Suprapubic skin (tissue), 4 donors: ENCODE data around the gene EHBP1L1. TPM values are rescaled to one million over a fixed set of nuclear protein-coding genes. Genes with fewer than 3 reads are reported as not detected.

Experiments used
- DNase-seq, 2 donors: peaks; one replicate each; pipeline ENCODE4 v3.0.0-alpha.2; 2019; ENCODE audit warnings: low spot score in 2 of 2
- H3K27ac ChIP-seq: fragments of 200-600 bp; sonication (generic); one replicate; pipeline ENCODE4 v1.5.1; 2019
- H3K27me3 ChIP-seq: fragments of 200-600 bp; sonication (generic); one replicate; pipeline ENCODE4 v1.5.1; 2019
- H3K36me3 ChIP-seq: fragments of 200-600 bp; sonication (generic); one replicate; pipeline ENCODE4 v1.5.1; 2019
- H3K4me1 ChIP-seq: fragments of 200-600 bp; sonication (generic); one replicate; pipeline ENCODE4 v1.5.1; 2019
- H3K4me3 ChIP-seq: fragments of 200-600 bp; sonication (generic); one replicate; pipeline ENCODE4 v1.5.1; 2019; ENCODE audit warnings: mild to moderate bottlenecking
- H3K9me3 ChIP-seq: fragments of 200-600 bp; sonication (generic); one replicate; pipeline ENCODE4 v1.5.1; 2019
- CTCF ChIP-seq, 2 donors: fragments of 200-600 bp in 1 of 2; fragments of 450-650 bp in 1 of 2; sonication (generic) in 1 of 2; IDR thresholded peaks; one replicate each; pipeline ENCODE4 v1.5.1; 2016 to 2019; ENCODE audit warnings: antibody characterized with exemption in 2 of 2, mild to moderate bottlenecking in 1 of 2, moderate library complexity in 1 of 2
- EP300 ChIP-seq: sonication (generic); formaldehyde crosslinking; IDR thresholded peaks from one replicate; pipeline ENCODE4 v1.6.1; 2017; ENCODE audit warnings: antibody characterized with exemption
- POLR2A ChIP-seq, 2 donors: fragments of 450-650 bp; IDR thresholded peaks; one replicate each; pipeline ENCODE4 v1.6.1; 2017; ENCODE audit warnings: antibody characterized with exemption in 2 of 2, mild to moderate bottlenecking in 2 of 2, moderate library complexity in 2 of 2
- POLR2AphosphoS5 ChIP-seq, 3 donors: sonication (generic); formaldehyde crosslinking; IDR thresholded peaks; one replicate each; pipeline ENCODE4 v1.6.1; 2017; ENCODE audit warnings: antibody characterized with exemption in 3 of 3
- WGBS: methylation state at CpG from one replicate; pipeline ENCODE4 v1.1.5; 2018; 5-methylcytosine and 5-hydroxymethylcytosine counted together
- total RNA-seq, 4 donors: library from RNA; depleted of rRNA; stranded (reverse); fragments of >200 nt; gene quantifications; one replicate each; pipeline ENCODE4 v1.1.0, GENCODE V29; 2016

The EHBP1L1 gene
- total RNA-seq, 4 donors from 2014 or later = 40.3 to 150 (median 56.2) TPM

GRCh38 chr11:65607614-65608426 is 32.0 kb downstream of the EHBP1L1 start:
- 80% methylated on average over 29 of the region's 37 CpGs for WGBS
- DNase-seq = no peak
- Histone ChIP-seq H3K4me1 (peaks cover 55% of the 10 kb centered on the region), H3K27me3 (no peaks in the 10 kb centered on the region), H3K9me3 (no peaks in the 10 kb centered on the region), H3K4me3 (peak overlapping the region; percentile 42), H3K27ac (peak overlapping the region; percentile 42), H3K36me3 (peaks cover 49% of the 10 kb centered on the region)
- no peak for TF ChIP-seq POLR2AphosphoS5 (IDR thresholded peaks at IDR 0.05)
- no peak for TF ChIP-seq CTCF (IDR thresholded peaks at IDR 0.05)
- no peak for TF ChIP-seq POLR2A (IDR thresholded peaks at IDR 0.05)
- no peak for TF ChIP-seq EP300

GRCh38 chr11:65609229-65609628 is 33.4 kb downstream of the EHBP1L1 start:
- no peak overlapping the region for H3K4me3 ChIP-seq
- DNase-seq = no peak
- no peak for TF ChIP-seq EP300
- no peak for TF ChIP-seq POLR2AphosphoS5 (IDR thresholded peaks at IDR 0.05)
- no peak for TF ChIP-seq POLR2A (IDR thresholded peaks at IDR 0.05)
- TF ChIP-seq CTCF (IDR thresholded peaks at IDR 0.05) = no peak
- H3K27me3 ChIP-seq = no peaks in the 10 kb centered on the region
- peaks cover 66% of the 10 kb centered on the region for H3K4me1 ChIP-seq
- H3K36me3 ChIP-seq = peaks cover 34% of the 10 kb centered on the region
- H3K9me3 ChIP-seq = no peaks in the 10 kb centered on the region
- H3K27ac ChIP-seq = no peak overlapping the region
- WGBS = 48% methylated on average over 3 of the region's 3 CpGs

GRCh38 chr11:65609665-65610064 is 33.8 kb downstream of the EHBP1L1 start:
- no peak overlapping the region for H3K4me3 ChIP-seq
- H3K27ac ChIP-seq = no peak overlapping the region
- H3K4me1 ChIP-seq = peaks cover 66% of the 10 kb centered on the region
- DNase-seq = no peak
- TF ChIP-seq POLR2AphosphoS5 (IDR thresholded peaks at IDR 0.05) (no peak), POLR2A (IDR thresholded peaks at IDR 0.05) (no peak), EP300 (no peak), CTCF (IDR thresholded peaks at IDR 0.05) (no peak)
- H3K9me3 ChIP-seq = no peaks in the 10 kb centered on the region
- H3K27me3 ChIP-seq = no peaks in the 10 kb centered on the region
- H3K36me3 ChIP-seq = peaks cover 30% of the 10 kb centered on the region
- 80% methylated on average over 5 of the region's 5 CpGs for WGBS

GRCh38 chr11:65610404-65610803 is 34.6 kb downstream of the EHBP1L1 start:
- Histone ChIP-seq H3K27me3 (no peaks in the 10 kb centered on the region), H3K4me3 (peak overlapping the region; percentile 83), H3K27ac (peak overlapping the region; percentile 70), H3K4me1 (peaks cover 66% of the 10 kb centered on the region), H3K36me3 (peaks cover 23% of the 10 kb centered on the region), H3K9me3 (no peaks in the 10 kb centered on the region)
- DNase-seq = no peak
- TF ChIP-seq CTCF (IDR thresholded peaks at IDR 0.05) = no peak
- TF ChIP-seq POLR2A (IDR thresholded peaks at IDR 0.05) = no peak
- TF ChIP-seq EP300 = no peak
- TF ChIP-seq POLR2AphosphoS5 (IDR thresholded peaks at IDR 0.05) = no peak
- 59% methylated on average over 6 of the region's 6 CpGs for WGBS

- TF ChIP-seq POLR2AphosphoS5 (IDR thresholded peaks at IDR 0.05) (no peak), EP300 (no peak), POLR2A (IDR thresholded peaks at IDR 0.05) (no peak), CTCF (IDR thresholded peaks at IDR 0.05) (no peak)
- Histone ChIP-seq H3K4me3 (peak overlapping the region; percentile 83), H3K4me1 (peaks cover 66% of the 10 kb centered on the region), H3K9me3 (no peaks in the 10 kb centered on the region), H3K27ac (peak overlapping the region; percentile 70), H3K27me3 (no peaks in the 10 kb centered on the region), H3K36me3 (peaks cover 18% of the 10 kb centered on the region)
- 36% methylated on average over 5 of the region's 10 CpGs for WGBS
- no peak for DNase-seq
These were observed 35.3 kb downstream of the EHBP1L1 start for GRCh38 chr11:65611028-65611757.
